ENCODE data around the gene KCTD11. TPM values are rescaled to one million over a fixed set of nuclear protein-coding genes. Genes with fewer than 3 reads are reported as not detected.
A peak's percentile ranks its signal among the peaks of the same experiment; 100 is the strongest.

KCTD11 gene
- total and polyA plus RNA-seq, 4 donors: 0.39 to 3.5 (median 1.4) TPM

GRCh38 chr17:7391307-7391706, 39.3 kb downstream of the KCTD11 start:
- H3K36me3 ChIP-seq (ENCODE audit: control insufficient read depth in 4 of 4, insufficient read depth in 3 of 4, low read depth in 1 of 4, low read length in 3 of 4): peaks cover 0 to 8% (median 6%) of the 10 kb centered on the region in 4 donors
- TF ChIP-seq HNF4A (conservative IDR thresholded peaks at IDR 0.05): no peak
- no peak for TF ChIP-seq MAX (IDR thresholded peaks at IDR 0.05)
- no peak for TF ChIP-seq ZBTB33 (IDR thresholded peaks at IDR 0.05)
- TF ChIP-seq, protein P1, sequence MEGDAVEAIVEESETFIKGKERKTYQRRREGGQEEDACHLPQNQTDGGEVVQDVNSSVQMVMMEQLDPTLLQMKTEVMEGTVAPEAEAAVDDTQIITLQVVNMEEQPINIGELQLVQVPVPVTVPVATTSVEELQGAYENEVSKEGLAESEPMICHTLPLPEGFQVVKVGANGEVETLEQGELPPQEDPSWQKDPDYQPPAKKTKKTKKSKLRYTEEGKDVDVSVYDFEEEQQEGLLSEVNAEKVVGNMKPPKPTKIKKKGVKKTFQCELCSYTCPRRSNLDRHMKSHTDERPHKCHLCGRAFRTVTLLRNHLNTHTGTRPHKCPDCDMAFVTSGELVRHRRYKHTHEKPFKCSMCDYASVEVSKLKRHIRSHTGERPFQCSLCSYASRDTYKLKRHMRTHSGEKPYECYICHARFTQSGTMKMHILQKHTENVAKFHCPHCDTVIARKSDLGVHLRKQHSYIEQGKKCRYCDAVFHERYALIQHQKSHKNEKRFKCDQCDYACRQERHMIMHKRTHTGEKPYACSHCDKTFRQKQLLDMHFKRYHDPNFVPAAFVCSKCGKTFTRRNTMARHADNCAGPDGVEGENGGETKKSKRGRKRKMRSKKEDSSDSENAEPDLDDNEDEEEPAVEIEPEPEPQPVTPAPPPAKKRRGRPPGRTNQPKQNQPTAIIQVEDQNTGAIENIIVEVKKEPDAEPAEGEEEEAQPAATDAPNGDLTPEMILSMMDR (IDR thresholded peaks at IDR 0.05; ENCODE audit: low read depth, low read length, missing input control): no peak
- no peak for TF ChIP-seq TAF1 (conservative IDR thresholded peaks at IDR 0.05)
- H3K4me1 ChIP-seq (ENCODE audit: control insufficient read depth in 4 of 4, insufficient read depth in 4 of 4, low read length in 3 of 4): peaks cover 0 to 15% (median 8%) of the 10 kb centered on the region in 4 donors
- 65% methylated on average over 2 of the region's 2 CpGs for WGBS
- no peak overlapping the region for H3K27ac ChIP-seq (ENCODE audit: low read depth in 1 of 2, low read length in 2 of 2)
- H3K27me3 ChIP-seq (ENCODE audit: control insufficient read depth in 4 of 4, insufficient read depth in 4 of 4, low read length in 3 of 4): no peaks in the 10 kb centered on the region
- no peak overlapping the region for H3K4me3 ChIP-seq (ENCODE audit: low read depth in 1 of 3, low read length in 3 of 3)
- no peak for DNase-seq (ENCODE audit: low spot score)
- H3K9ac ChIP-seq (ENCODE audit: low read depth in 1 of 2, low read length in 2 of 2): no peak overlapping the region
- H3K9me3 ChIP-seq (ENCODE audit: control insufficient read depth in 4 of 4, low read length in 3 of 4): no peaks in the 10 kb centered on the region

DNA sequence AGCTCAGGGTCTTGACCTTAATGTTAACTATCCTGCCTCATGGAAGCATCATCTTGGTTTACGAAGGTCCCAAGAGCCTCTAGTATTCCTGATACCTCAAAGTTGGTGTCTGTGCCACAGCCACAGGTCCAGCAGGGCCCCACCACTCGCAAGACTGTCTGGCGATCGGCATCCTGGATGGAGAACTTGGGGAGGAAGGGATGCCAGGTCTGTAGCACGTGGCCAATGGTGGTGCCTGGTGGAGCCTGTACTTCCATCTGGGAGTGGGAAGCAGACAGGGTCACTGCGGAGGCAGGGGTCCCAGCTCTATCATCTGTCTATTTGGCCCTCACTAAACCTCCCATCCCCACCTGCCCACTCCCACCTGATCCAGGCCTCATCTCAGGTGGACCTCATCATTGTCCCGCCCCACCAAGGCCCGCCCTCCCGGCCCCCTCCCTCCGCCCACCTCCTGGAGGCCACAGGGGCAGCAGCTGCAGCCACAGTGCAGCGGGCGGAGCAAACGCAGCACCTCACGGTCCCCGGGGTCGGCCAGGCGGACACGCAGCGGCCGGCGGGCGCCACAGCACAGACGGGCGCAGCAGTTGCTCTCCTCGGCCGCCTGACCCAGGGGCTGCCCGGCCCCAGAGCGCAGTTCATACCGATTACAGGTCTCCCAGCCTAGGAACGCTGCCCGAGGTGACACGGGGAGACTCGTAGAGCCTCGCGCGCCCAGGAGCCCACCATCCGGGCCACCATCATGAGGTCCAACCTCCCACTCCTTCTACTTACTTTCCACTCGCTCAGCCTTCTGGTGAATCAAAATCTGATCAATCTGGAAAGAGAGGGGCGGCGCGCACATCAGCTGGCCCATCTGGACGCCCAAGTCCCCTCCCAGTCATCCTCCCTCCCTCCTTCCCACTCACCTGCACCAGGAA, 41.0 kb downstream of the KCTD11 start:
- H3K9ac ChIP-seq (ENCODE audit: low read depth in 1 of 2, low read length in 2 of 2): no peak overlapping the region
- peak overlapping the region in 1 of 3 donors; percentile 69 for H3K4me3 ChIP-seq (ENCODE audit: low read depth in 1 of 3, low read length in 3 of 3)
- peaks cover 0 to 8% (median 4%) of the 10 kb centered on the region in 4 donors for H3K36me3 ChIP-seq (ENCODE audit: control insufficient read depth in 4 of 4, insufficient read depth in 3 of 4, low read depth in 1 of 4, low read length in 3 of 4)
- WGBS: 87% methylated on average over 42 of the region's 42 CpGs
- no peaks in the 10 kb centered on the region for H3K9me3 ChIP-seq (ENCODE audit: control insufficient read depth in 4 of 4, low read length in 3 of 4)
- DNase-seq (ENCODE audit: low spot score): no peak
- no peaks in the 10 kb centered on the region for H3K27me3 ChIP-seq (ENCODE audit: control insufficient read depth in 4 of 4, insufficient read depth in 4 of 4, low read length in 3 of 4)
- H3K27ac ChIP-seq (ENCODE audit: low read depth in 1 of 2, low read length in 2 of 2): no peak overlapping the region
- TF ChIP-seq NR2F2 (IDR thresholded peaks at IDR 0.05) (no peak), FOXA1 (IDR thresholded peaks at IDR 0.05) (no peak)
- peaks cover 0 to 15% (median 8%) of the 10 kb centered on the region in 4 donors for H3K4me1 ChIP-seq (ENCODE audit: control insufficient read depth in 4 of 4, insufficient read depth in 4 of 4, low read length in 3 of 4)

GRCh38 chr17:7393613-7394451, 41.9 kb downstream of the KCTD11 start:
- Histone ChIP-seq H3K27ac (ENCODE audit: low read depth in 1 of 2, low read length in 2 of 2) (peak overlapping the region; percentile 74 to 94), H3K36me3 (ENCODE audit: control insufficient read depth in 4 of 4, insufficient read depth in 3 of 4, low read depth in 1 of 4, low read length in 3 of 4) (peaks cover 0 to 8% (median 2%) of the 10 kb centered on the region in 4 donors), H3K4me1 (ENCODE audit: control insufficient read depth in 4 of 4, insufficient read depth in 4 of 4, low read length in 3 of 4) (peaks cover 0 to 15% (median 8%) of the 10 kb centered on the region in 4 donors), H3K27me3 (ENCODE audit: control insufficient read depth in 4 of 4, insufficient read depth in 4 of 4, low read length in 3 of 4) (no peaks in the 10 kb centered on the region), H3K9ac (ENCODE audit: low read depth in 1 of 2, low read length in 2 of 2) (peak overlapping the region in 1 of 2 donors; percentile 79), H3K9me3 (ENCODE audit: control insufficient read depth in 4 of 4, low read length in 3 of 4) (no peaks in the 10 kb centered on the region), H3K4me3 (ENCODE audit: low read depth in 1 of 3, low read length in 3 of 3) (peak overlapping the region; percentile 69 to 85 (median 73))
- 17% methylated on average over 48 of the region's 48 CpGs for WGBS
- DNase-seq (ENCODE audit: low spot score): no peak
- TF ChIP-seq FOXA1 (IDR thresholded peaks at IDR 0.05) (no peak), HNF4G (IDR thresholded peaks at IDR 0.05) (no peak), RXRA (IDR thresholded peaks at IDR 0.05) (no peak), JUND (IDR thresholded peaks at IDR 0.05) (no peak), SP1 (IDR thresholded peaks at IDR 0.05) (no peak), TAF1 (conservative IDR thresholded peaks at IDR 0.05) (no peak), GABPA (IDR thresholded peaks at IDR 0.05 in 1 of 2, conservative IDR thresholded peaks at IDR 0.05 in 1 of 2) (no peak), HNF4A (conservative IDR thresholded peaks at IDR 0.05) (no peak), RAD21 (IDR thresholded peaks at IDR 0.05) (no peak), EGR1 (IDR thresholded peaks at IDR 0.05; ENCODE audit: low read depth in 2 of 2) (no peak), YY1 (IDR thresholded peaks at IDR 0.05) (no peak), MAX (IDR thresholded peaks at IDR 0.05) (no peak)
- TF ChIP-seq, protein P2, sequence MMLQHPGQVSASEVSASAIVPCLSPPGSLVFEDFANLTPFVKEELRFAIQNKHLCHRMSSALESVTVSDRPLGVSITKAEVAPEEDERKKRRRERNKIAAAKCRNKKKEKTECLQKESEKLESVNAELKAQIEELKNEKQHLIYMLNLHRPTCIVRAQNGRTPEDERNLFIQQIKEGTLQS (IDR thresholded peaks at IDR 0.05): no peak
- TF ChIP-seq, protein P1 (IDR thresholded peaks at IDR 0.05; ENCODE audit: low read depth, low read length, missing input control): no peak

Data from liver (tissue), 9 donors.